ENCODE data around the gene EFCAB12. TPM values are rescaled to one million over a fixed set of nuclear protein-coding genes. Genes with fewer than 3 reads are reported as not detected.

EFCAB12 gene
- polyA plus RNA-seq, 2 of the 4 experiments (the other 2 are of a cell fraction): 0.62 to 1.1 TPM

GRCh38 chr3:129439817-129440617 lies 11.6 kb upstream of the EFCAB12 start, which contains the start of the genes IFT122 and MBD4:
TSS of gene IFT122 (plus strand) at chr3:129440224. CDS start at chr3:129440331, 107 bp downstream.
TSS of gene MBD4 (minus strand) at chr3:129439948. CDS start at chr3:129439833, 115 bp downstream.
- peaks cover 40% of the 10 kb centered on the region; the same call in 2 of the 3 replicates for H3K4me1 ChIP-seq
- ChIA-PET POLR2A (interaction anchor here (0.8 to 2.5 kb wide), 6 partner anchors 11 to 124 kb away, joined by 3 to 17 read pairs (median 6); partner anchors contain the start of gene EFCAB12), CTCF (interaction anchor here (0.8 to 1.2 kb wide), 5 partner anchors 22 to 57 kb away, joined by 3 to 4 read pairs (median 3); no protein-coding TSS in a partner anchor)
- WGBS (ENCODE audit: missing lambda C conversion rate): 1% methylated on average over 26 of the region's 75 CpGs
- TF ChIP-seq E2F6 (IDR thresholded peaks at IDR 0.05; ENCODE audit: borderline replicate concordance, low read depth) (peak; percentile 75; the same call in 1 of the 2 replicates), PHF8 (IDR thresholded peaks at IDR 0.05; ENCODE audit: borderline replicate concordance, low read depth) (0 out of 2 replicates have a peak, but pooled peaks have one; percentile 31), KDM5A (IDR thresholded peaks at IDR 0.05) (no peak), BCL3 (IDR thresholded peaks at IDR 0.05) (peak; percentile 19; the same call in 1 of the 3 replicates), SMC3 (IDR thresholded peaks at IDR 0.05) (0 out of 3 replicates have a peak, but pooled peaks have one; percentile 6), EHF (CRISPR knock-in tag; IDR thresholded peaks at IDR 0.05) (no peak), MAZ (IDR thresholded peaks at IDR 0.05; ENCODE audit: borderline replicate concordance, low read depth, low read length) (no peak), EHMT2 (IDR thresholded peaks at IDR 0.05; ENCODE audit: low read depth) (no peak), NPAS2 (CRISPR knock-in tag; IDR thresholded peaks at IDR 0.05; ENCODE audit: borderline replicate concordance) (no peak), RAD21 (conservative IDR thresholded peaks at IDR 0.05 in 1 of 2, IDR thresholded peaks at IDR 0.05 in 1 of 2) (no peak), NFE2L2 (conservative IDR thresholded peaks at IDR 0.05; ENCODE audit: low read length) (no peak), HOXA7 (CRISPR knock-in tag; IDR thresholded peaks at IDR 0.05) (no peak), MAX (IDR thresholded peaks at IDR 0.05) (peak; percentile 73), ZNF302 (CRISPR knock-in tag; IDR thresholded peaks at IDR 0.05) (no peak), POLR2A (IDR thresholded peaks at IDR 0.05; ENCODE audit: low read length) (peak; percentile 78), BHLHE40 (IDR thresholded peaks at IDR 0.05; ENCODE audit: low read depth, low read length) (no peak), CEBPB (IDR thresholded peaks at IDR 0.05) (peak; percentile 71 to 95; a peak in 3 of 4 replicates), RCOR1 (IDR thresholded peaks at IDR 0.05; ENCODE audit: low read depth, low read length) (no peak), MAFK (IDR thresholded peaks at IDR 0.05; ENCODE audit: partially characterized antibody) (peak; percentile 39), JUN (IDR thresholded peaks at IDR 0.05) (peak in 1 of 2 experiments; percentile 61; a peak in 2 of 5 replicates), ZFP36 (IDR thresholded peaks at IDR 0.05; ENCODE audit: borderline replicate concordance, partially characterized antibody) (no peak), GATA3 (IDR thresholded peaks at IDR 0.05; ENCODE audit: borderline replicate concordance) (no peak), NR3C1 (IDR thresholded peaks at IDR 0.05) (no peak), RFX5 (IDR thresholded peaks at IDR 0.05) (peak; percentile 61; the same call in 1 of the 2 replicates), HOXB5 (CRISPR knock-in tag; IDR thresholded peaks at IDR 0.05) (0 out of 2 replicates have a peak, but pooled peaks have one; percentile 35)
- no peak for FAIRE-seq
- H3K4me2 ChIP-seq: peak within 1 kb of the TSS; percentile 94
- no peaks in the 10 kb centered on the region for H3K9me3 ChIP-seq
- H3K4me3 ChIP-seq: peak within 1 kb of the TSS; percentile 86
- DNase-seq (ENCODE audit: low read depth in 1 of 2, low spot score in 1 of 2): peak; percentile 98
- peak; percentile 94 to 95 for ATAC-seq
- H3K27ac ChIP-seq: peak within 1 kb of the TSS; percentile 94 to 99

Measured in A549 (cell line).